Liver (tissue), 9 donors: ENCODE data around the gene FAM200C. TPM values are rescaled to one million over a fixed set of nuclear protein-coding genes. Genes with fewer than 3 reads are reported as not detected.

ENCODE experiments used
- DNase-seq: peaks from one replicate; pipeline ENCODE4 v3.0.0-alpha.2; 2017; ENCODE audit warnings: low spot score
- H3K27ac ChIP-seq, 2 donors: one replicate each; pipeline ENCODE4 v1.7.0; 2013; ENCODE audit warnings: inconsistent platforms in 2 of 2, low read length in 2 of 2, control low read depth in 1 of 2, low read depth in 1 of 2, mild to moderate bottlenecking in 1 of 2
- H3K27me3 ChIP-seq, 4 donors: one replicate each; pipeline versions ENCODE4 v1.6.1 to v1.7.0; 2013; ENCODE audit warnings: low read length in 3 of 4, inconsistent platforms in 1 of 4, mild to moderate bottlenecking in 1 of 4, moderate library complexity in 1 of 4; ENCODE audit not compliant: control insufficient read depth in 4 of 4, insufficient read depth in 4 of 4
- H3K36me3 ChIP-seq, 4 donors: one replicate each; pipeline versions ENCODE4 v1.6.1 to v1.7.0; 2013; ENCODE audit warnings: low read length in 3 of 4, mild to moderate bottlenecking in 3 of 4, low read depth in 1 of 4, moderate library complexity in 1 of 4; ENCODE audit not compliant: control insufficient read depth in 4 of 4, insufficient read depth in 3 of 4
- H3K4me1 ChIP-seq, 4 donors: one replicate each; pipeline versions ENCODE4 v1.6.1 to v1.7.0; 2013; ENCODE audit warnings: low read length in 3 of 4, mild to moderate bottlenecking in 3 of 4, moderate library complexity in 1 of 4; ENCODE audit not compliant: control insufficient read depth in 4 of 4, insufficient read depth in 4 of 4
- H3K4me3 ChIP-seq, 3 donors: one replicate each; pipeline versions ENCODE4 v1.6.1 to v1.7.0; 2013; ENCODE audit warnings: low read length in 3 of 3, control low read depth in 1 of 3, low read depth in 1 of 3, mild to moderate bottlenecking in 1 of 3
- H3K9ac ChIP-seq, 2 donors: one replicate each; pipeline ENCODE4 v1.7.0; 2013; ENCODE audit warnings: low read length in 2 of 2, mild to moderate bottlenecking in 2 of 2, moderate library complexity in 2 of 2, control low read depth in 1 of 2, low read depth in 1 of 2
- H3K9me3 ChIP-seq, 4 donors: one replicate each; pipeline versions ENCODE4 v1.6.1 to v1.7.0; 2013; ENCODE audit warnings: low read length in 3 of 4; ENCODE audit not compliant: control insufficient read depth in 4 of 4
- CTCF ChIP-seq: fragments of 150-350 bp; IDR thresholded peaks from 2 replicates; pipeline ENCODE4 v1.5.1; 2017; ENCODE audit warnings: improper control_type of control experiment, low read depth, low read length; ENCODE audit not compliant: missing input control
- EGR1 ChIP-seq, 2 donors: IDR thresholded peaks; 2 replicates each; pipeline ENCODE4 v1.6.1; 2016 to 2018; ENCODE audit warnings: antibody characterized with exemption in 2 of 2, low read depth in 2 of 2
- FOXA2 ChIP-seq: IDR thresholded peaks from 2 replicates; pipeline ENCODE4 v1.6.1; 2016; ENCODE audit warnings: antibody characterized with exemption
- HNF4A ChIP-seq, 2 donors: conservative IDR thresholded peaks; 2 replicates each; pipeline ENCODE4 v1.6.1; 2016; ENCODE audit warnings: antibody characterized with exemption in 2 of 2, mild to moderate bottlenecking in 2 of 2
- HNF4G ChIP-seq: IDR thresholded peaks from 2 replicates; pipeline ENCODE4 v1.6.1; 2016; ENCODE audit warnings: antibody characterized with exemption
- JUND ChIP-seq, 2 donors: IDR thresholded peaks; 2 replicates each; pipeline ENCODE4 v1.6.1; 2016; ENCODE audit warnings: antibody characterized with exemption in 2 of 2
- MAX ChIP-seq: IDR thresholded peaks from 2 replicates; pipeline ENCODE4 v1.6.1; 2016; ENCODE audit warnings: antibody characterized with exemption
- NR2F2 ChIP-seq: IDR thresholded peaks from 2 replicates; pipeline ENCODE4 v1.6.1; 2016; ENCODE audit warnings: antibody characterized with exemption
- RAD21 ChIP-seq, 2 donors: IDR thresholded peaks; 2 replicates each; pipeline ENCODE4 v1.6.1; 2016; ENCODE audit warnings: antibody characterized with exemption in 2 of 2, mild to moderate bottlenecking in 2 of 2
- RXRA ChIP-seq, 2 donors: IDR thresholded peaks; 2 replicates each; pipeline ENCODE4 v1.6.1; 2017 to 2018; ENCODE audit warnings: antibody characterized with exemption in 2 of 2, mild to moderate bottlenecking in 1 of 2
- SP1 ChIP-seq: IDR thresholded peaks from 2 replicates; pipeline ENCODE4 v1.6.1; 2018; ENCODE audit warnings: antibody characterized with exemption, mild to moderate bottlenecking
- TAF1 ChIP-seq: conservative IDR thresholded peaks from 2 replicates; pipeline ENCODE4 v1.6.1; 2016; ENCODE audit warnings: antibody characterized with exemption, mild to moderate bottlenecking
- YY1 ChIP-seq: IDR thresholded peaks from 2 replicates; pipeline ENCODE4 v1.6.1; 2016; ENCODE audit warnings: antibody characterized with exemption, mild to moderate bottlenecking
- ZBTB33 ChIP-seq: IDR thresholded peaks from 2 replicates; pipeline ENCODE4 v1.6.1; 2016; ENCODE audit warnings: antibody characterized with exemption
- WGBS: extraction: QIAGEN DNeasy Blood & Tissue Kit; methylation state at CpG from one replicate; pipeline ENCODE4 v1.1.7; 2013; 5-methylcytosine and 5-hydroxymethylcytosine counted together
- polyA plus RNA-seq, 2 donors: library from polyadenylated mRNA; stranded (reverse) in 1 of 2; unstranded in 1 of 2; fragments of 200-250 nt in 1 of 2; fragments of >200 nt in 1 of 2; fragmentation: Nextera tagmentation in 1 of 2; extraction: Ambion mirVana in 1 of 2; gene quantifications; one replicate each; pipeline versions ENCODE4 v1.2.1 to v1.2.3, GENCODE V29; 2013 to 2015
- total RNA-seq, 2 donors: library from RNA; depleted of rRNA; stranded (reverse); fragments of >200 nt; gene quantifications; one replicate each; pipeline ENCODE4 v1.2.3, GENCODE V29; 2014
- donor health status: healthy.
- donor health status: healthy.
- donor health status: healthy.
- donor health status: healthy.
- donor health status: healthy.

The FAM200C gene
- total and polyA plus RNA-seq, 4 donors: 0.57 to 2.9 (median 1.3) TPM

- Histone ChIP-seq H3K9ac (no peak overlapping the region), H3K36me3 (no peaks in the 10 kb centered on the region)
Observed at GRCh38 chr5:160371294-160371693, 28.6 kb downstream of the FAM200C start.

GRCh38 chr5:160370713-160371034, 29.2 kb downstream of the FAM200C start:
- H3K27me3 ChIP-seq: peaks cover 0 to 13% (median 5%) of the 10 kb centered on the region in 4 donors
- no peaks in the 10 kb centered on the region for H3K36me3 ChIP-seq
- H3K27ac ChIP-seq: no peak overlapping the region
- H3K4me3 ChIP-seq: peak overlapping the region in 2 of 3 donors; percentile 23 to 45
- no peak for TF ChIP-seq RAD21 (IDR thresholded peaks at IDR 0.05)
- TF ChIP-seq RXRA (IDR thresholded peaks at IDR 0.05): no peak
- TF ChIP-seq MAX: no peak
- TF ChIP-seq HNF4G: no peak
- TF ChIP-seq YY1: no peak
- TF ChIP-seq CTCF: no peak
- no peak for TF ChIP-seq FOXA2
- no peak for TF ChIP-seq TAF1
- no peak overlapping the region for H3K9ac ChIP-seq
- H3K9me3 ChIP-seq: no peaks in the 10 kb centered on the region
- 55% methylated on average over 12 of the region's 12 CpGs for WGBS
- no peak for DNase-seq
- H3K4me1 ChIP-seq: peaks cover 0 to 3% (median 1%) of the 10 kb centered on the region in 4 donors

More at GRCh38 chr5:160371294-160371693, 28.6 kb downstream of the FAM200C start:
- DNase-seq: no peak
- Histone ChIP-seq H3K4me1 (peaks cover 0 to 3% (median 1%) of the 10 kb centered on the region in 4 donors), H3K27me3 (peaks cover 0 to 14% (median 5%) of the 10 kb centered on the region in 4 donors), H3K4me3 (no peak overlapping the region), H3K9me3 (no peaks in the 10 kb centered on the region), H3K27ac (no peak overlapping the region)
- TF ChIP-seq SP1: no peak
- no peak for TF ChIP-seq EGR1 (IDR thresholded peaks at IDR 0.05; ENCODE audit: low read depth in 2 of 2)
- no peak for TF ChIP-seq MAX
- no peak for TF ChIP-seq FOXA2
- TF ChIP-seq JUND (IDR thresholded peaks at IDR 0.05): no peak
- no peak for TF ChIP-seq ZBTB33
- no peak for TF ChIP-seq CTCF
- no peak for TF ChIP-seq NR2F2
- TF ChIP-seq RAD21 (IDR thresholded peaks at IDR 0.05): no peak
- no peak for TF ChIP-seq RXRA (IDR thresholded peaks at IDR 0.05)
- no peak for TF ChIP-seq TAF1
- no peak for TF ChIP-seq HNF4A (conservative IDR thresholded peaks at IDR 0.05)
